K562 treated with DMSO at 1 percent for 24 hours (cell line): ENCODE results near the gene PLIN3. TPM values are rescaled to one million over a fixed set of nuclear protein-coding genes. Genes with fewer than 3 reads are reported as not detected.

ENCODE experiments used
- total RNA-seq: library from RNA; unstranded; fragments of 300-600 nt; gene quantifications from 2 replicates; pipeline ENCODE4 v1.2.3, GENCODE V29; 2022; ENCODE audit warnings: low read depth; ENCODE audit not compliant: insufficient read depth

The PLIN3 gene
- total RNA-seq, result 140 and 147 TPM in 2 replicates

GRCh38 chr19:4867534-4868285 lies at the start of gene PLIN3:
Gene PLIN3, minus strand, starts transcription at chr19:4867667. Its CDS starts 6,273 bp downstream, at chr19:4861394.

GRCh38 chr19:4909156-4909896 lies 41.9 kb upstream of the PLIN3 start, which contains the start of gene UHRF1:
Gene UHRF1, plus strand, starts transcription at chr19:4909501. Its CDS starts 1,385 bp downstream, at chr19:4910886.

GRCh38 chr19:4902796-4903195 lies 35.3 kb upstream of the PLIN3 start, which contains the start of gene ARRDC5:
Gene ARRDC5, minus strand, starts transcription at chr19:4902896. Its CDS starts 71 bp downstream, at chr19:4902825.

GRCh38 chr19:4831304-4831978 lies 36.0 kb downstream of the PLIN3 start, which contains the start of gene TICAM1:
Gene TICAM1, minus strand, starts transcription at chr19:4831712. Its CDS starts 13,335 bp downstream, at chr19:4818377.

GRCh38 chr19:4791183-4792018 lies 76.1 kb downstream of the PLIN3 start, which contains the start of gene FEM1A:
Gene FEM1A, plus strand, starts transcription at chr19:4791734. Its CDS starts 121 bp downstream, at chr19:4791855.

Other genes with a start within 250 kb of the PLIN3 start
- gene TNFAIP8L1, start 228.2 kb downstream of the PLIN3 start, total RNA-seq, result 16.1 TPM in 2 replicates
- 277 and 292 TPM in 2 replicates for gene MYDGF, start 197.3 kb downstream of the PLIN3 start, total RNA-seq
- gene DPP9, start 143.8 kb downstream of the PLIN3 start, total RNA-seq, result 50.3 and 55.5 TPM in 2 replicates
- 6.8 and 8.0 TPM in 2 replicates for gene FEM1A, start 75.9 kb downstream of the PLIN3 start, total RNA-seq
- gene TICAM1, start 36.0 kb downstream of the PLIN3 start, total RNA-seq, result 11.9 and 13.8 TPM in 2 replicates
- not detected in 2 replicates for gene ARRDC5, start 35.2 kb upstream of the PLIN3 start, total RNA-seq
- 35.8 and 41.6 TPM in 2 replicates for gene UHRF1, start 41.8 kb upstream of the PLIN3 start, total RNA-seq
- gene KDM4B, start 101.4 kb upstream of the PLIN3 start, total RNA-seq, result 42.8 and 43.4 TPM in 2 replicates